GM18517 (cell line): ENCODE data around the gene COG5.

Experiments
- ATAC-seq: cut with Tn5 transposase; IDR thresholded peaks from one replicate; pipeline ENCODE4 v1.9.1; 2021; ENCODE audit warnings: mild to moderate bottlenecking, moderate library complexity; ENCODE audit not compliant: unreplicated experiment

Gene COG5

DNA sequence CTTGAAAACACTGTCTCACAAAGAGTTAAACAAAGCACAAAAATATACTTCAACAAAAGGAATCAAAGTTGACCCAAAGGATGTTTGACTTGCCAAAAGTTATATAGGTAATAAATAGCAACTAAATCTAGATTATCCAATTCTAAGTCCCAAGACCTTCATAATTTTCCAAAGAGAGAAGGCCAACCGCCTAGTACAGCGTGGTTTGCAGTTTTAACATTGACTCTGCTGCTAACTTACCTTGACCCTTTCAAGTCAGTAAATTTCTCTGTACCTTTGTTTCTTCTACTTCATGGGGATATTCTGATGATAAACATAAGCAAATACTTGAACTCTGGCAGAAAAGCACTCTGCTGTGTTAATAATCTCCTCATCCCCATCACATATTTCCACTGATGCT is 95.7 kb downstream of the COG5 start:
- no peak for ATAC-seq

DNA sequence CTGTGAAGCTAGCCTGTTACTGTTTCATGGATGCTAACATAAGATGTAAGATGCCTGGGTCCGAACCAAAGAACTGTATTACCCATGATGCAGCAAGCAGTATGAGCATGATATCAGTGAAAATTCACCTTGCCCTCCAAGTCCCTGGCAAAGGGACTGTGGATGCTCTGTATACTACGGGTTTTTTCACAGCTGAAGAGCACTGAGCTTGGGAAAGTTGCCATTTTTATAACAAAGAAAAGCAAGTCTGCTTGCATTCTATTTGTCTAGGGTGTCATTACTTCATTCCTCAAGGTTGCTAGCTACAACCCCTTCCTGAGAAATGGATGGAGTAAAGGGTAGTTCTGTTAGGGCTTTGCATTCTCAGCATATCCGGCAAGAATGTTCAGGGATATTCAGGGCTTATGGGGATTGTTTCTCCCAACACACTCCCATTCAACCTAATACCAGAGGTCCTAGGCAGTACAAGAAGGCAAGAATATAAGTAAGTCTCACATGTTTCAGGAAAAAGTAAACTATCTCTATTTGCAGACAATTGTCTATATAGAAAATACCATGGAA is 99.0 kb downstream of the COG5 start:
- ATAC-seq, result no peak

DNA sequence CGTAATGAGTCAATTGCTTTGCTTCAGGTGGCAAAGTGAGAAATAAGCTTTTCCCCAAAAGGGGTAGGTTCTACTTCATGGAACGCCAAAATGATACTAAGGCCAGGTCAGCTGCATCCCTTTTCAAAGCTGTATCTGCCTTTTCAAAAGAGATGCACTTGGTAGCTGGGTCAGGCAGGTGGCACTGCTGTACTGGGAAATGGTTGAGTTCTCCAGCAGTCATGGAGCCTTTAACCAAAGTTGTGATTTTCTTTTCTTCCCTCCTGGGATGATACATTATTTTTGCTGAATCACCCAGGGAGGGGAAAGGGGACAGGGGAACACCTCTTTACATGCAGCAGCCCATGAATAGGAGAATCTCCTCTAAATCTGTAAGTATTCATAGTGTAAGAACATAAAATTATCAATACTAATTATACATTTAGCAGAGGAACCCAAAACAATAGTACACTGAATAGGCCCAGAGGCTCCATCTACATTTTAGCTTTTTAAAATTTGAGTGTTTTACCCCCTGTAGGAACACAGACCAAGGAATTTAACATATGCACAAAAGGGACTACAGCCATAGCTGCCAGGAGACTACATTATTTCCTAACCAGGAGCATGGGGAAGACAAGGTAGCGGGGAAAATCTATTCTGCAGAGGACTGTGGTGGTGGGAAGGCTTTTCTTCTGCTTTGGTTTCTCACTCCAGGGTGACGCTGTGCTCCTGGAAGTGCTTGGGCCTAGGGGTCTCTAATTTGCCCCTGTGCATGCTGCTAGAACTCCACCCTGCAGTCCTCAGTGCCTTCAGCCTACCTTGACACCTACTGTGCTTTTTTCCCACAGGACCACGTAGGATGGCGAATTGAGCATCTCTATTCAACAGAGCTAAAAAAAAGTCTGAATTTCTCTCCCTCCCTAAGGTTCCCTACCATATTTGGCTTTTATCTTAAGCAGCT is 100.3 kb downstream of the COG5 start:
- ATAC-seq, result no peak

DNA sequence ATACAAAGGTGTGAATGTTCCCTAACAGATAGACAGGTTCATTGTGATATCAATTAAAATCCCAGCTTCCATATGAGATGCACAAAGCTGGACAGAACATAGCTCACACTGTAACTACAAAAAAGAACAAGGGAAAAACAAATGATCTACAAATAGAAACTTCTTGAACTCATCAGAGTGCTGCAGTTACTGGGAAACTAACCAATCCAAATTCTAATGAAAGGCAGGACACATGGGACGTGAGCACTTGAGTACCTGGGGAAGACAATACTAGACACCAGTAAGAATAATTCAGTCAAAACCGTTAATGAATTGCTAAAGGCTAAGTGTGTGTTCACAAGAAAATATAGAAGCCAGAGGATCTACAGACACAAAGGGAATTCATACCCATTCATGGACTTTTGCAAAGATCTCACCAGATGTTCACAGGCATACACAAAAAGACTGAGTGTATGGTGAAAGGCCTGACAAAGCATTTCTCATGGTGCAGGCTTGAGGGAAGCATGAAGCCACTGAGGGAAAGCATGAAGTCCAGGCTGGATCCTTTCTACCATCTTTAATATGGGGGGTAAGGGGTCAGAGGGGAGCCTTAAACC is 101.7 kb downstream of the COG5 start:
- ATAC-seq, result no peak

DNA sequence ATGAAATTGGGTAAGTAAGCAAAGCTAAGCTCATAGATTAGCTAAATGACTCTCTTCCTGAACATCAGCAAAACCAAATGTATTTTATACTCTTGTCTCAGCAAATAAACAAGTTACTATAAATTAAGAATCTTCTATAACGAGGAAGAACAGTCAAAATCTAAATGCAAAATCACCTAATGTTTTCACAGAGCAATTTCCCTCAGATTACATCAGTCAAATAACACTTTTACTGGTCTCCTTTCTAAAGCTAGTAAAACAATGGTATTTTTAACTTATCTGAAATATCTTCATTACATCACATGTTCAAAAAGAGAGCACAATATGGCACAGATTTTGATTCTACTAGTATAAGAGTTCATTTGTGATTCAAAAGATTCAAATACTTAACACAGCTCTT is 110.3 kb downstream of the COG5 start:
- no peak for ATAC-seq

DNA sequence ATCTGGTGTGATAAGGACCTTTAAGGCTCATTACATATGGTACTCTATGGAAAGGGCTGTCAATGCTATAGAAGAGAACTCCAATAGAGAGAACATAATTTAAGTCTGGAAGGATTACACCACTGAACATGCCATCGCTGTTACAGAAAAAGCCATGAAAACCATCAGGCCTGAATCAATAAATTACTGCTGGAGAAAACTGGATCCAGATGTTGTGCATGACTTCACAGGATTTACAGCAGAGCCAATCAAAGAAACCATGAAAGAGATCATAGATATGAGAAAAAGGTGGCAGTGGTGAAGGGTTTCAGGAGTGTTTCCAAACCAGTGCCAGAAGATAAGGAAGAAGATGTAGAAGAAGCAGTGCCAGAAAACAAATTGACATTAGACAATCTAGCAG is 112.8 kb downstream of the COG5 start:
- no peak for ATAC-seq

DNA sequence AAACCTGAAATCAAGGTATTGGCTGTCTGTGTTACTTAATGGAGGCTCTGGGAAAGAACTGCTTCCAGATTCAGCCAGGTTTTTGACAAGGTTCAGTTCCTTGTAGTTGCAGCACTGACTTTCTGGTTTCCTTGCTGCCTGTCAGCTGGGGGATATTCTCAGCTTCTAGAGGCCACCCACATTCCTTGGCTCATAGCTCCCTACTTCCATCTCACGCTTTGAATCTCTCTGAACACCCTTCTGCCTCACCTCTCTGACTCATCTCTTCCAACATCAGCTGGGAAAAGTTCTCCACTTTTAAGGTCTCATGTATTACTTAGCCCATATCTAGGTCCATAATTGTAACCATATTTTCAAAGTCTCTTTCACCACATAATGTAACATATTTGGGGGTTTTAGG is 116.7 kb downstream of the COG5 start:
- no peak for ATAC-seq

DNA sequence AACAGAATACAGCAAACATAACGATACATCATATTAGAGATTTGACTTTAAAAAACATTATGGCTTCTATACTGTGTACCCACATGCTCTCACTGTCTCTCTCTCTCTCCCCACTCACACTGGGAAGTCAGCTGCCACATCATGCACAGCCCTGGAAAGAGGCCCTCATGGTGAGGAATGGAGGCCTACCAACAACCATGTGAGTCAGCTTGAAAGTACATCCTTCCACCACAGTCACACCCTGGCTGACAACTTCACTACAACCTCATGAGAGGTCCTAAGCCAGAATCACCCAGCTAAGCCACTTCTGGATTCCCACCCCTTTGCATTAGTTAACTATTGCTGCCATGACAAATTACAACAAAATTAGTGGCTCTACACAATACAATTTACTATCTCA is 117.2 kb downstream of the COG5 start:
- ATAC-seq, result no peak

DNA sequence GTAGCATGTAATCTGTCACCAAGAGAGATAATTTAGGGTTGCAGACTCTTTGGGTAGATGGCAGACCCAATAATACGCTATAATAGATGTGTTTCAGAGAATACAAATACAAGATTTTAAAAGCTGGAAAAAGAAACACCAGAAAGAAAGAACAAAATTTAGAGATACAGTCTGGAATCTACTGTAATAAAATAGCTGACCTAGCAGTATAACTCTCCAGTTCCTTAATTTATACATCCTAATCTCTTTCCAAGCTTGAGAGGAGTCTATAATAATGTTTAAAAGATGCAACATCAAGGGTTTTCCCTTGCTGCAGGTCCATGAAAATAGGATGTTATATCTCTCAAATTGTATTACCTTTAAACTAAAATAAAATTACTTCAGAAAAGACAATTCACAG is 121.0 kb downstream of the COG5 start:
- ATAC-seq, result no peak

DNA sequence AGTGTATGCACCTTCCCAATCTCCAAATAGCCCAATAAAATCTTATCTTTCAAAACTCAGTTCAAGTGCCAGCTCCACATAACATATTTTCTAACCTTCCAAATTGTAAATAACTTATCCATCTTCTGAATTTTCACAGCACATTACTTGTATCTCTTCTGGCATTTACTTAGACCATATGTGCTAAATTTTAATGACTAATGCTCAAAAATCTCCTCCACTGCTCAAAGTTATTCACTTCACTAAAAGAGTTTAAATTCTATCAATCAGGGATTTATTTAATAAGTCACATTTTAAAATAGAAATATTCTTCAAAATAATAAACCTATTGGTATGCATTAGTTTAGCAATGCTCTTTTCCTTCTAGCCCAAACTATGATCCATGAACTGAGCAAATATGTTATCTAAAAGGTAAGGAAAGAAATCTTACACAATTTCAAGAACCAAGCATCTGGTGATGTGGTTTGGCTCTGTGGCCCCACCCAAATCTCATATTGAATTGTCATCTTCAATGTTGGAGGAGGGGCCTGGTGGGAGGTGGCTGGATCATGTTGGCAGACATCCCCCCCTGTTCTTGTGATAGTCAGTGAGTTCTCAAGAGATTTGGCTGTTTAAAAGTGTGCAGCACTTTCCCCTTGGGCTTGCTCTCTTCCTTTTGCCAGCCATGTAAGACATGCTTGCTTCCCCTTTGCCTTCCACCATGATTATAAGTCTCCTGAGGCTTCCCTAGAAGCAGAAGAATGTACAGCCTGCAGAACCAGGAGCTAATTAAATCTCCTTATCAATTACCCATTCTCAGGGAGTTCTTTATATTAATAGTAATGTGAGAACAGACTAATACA is 121.9 kb downstream of the COG5 start:
- no peak for ATAC-seq

DNA sequence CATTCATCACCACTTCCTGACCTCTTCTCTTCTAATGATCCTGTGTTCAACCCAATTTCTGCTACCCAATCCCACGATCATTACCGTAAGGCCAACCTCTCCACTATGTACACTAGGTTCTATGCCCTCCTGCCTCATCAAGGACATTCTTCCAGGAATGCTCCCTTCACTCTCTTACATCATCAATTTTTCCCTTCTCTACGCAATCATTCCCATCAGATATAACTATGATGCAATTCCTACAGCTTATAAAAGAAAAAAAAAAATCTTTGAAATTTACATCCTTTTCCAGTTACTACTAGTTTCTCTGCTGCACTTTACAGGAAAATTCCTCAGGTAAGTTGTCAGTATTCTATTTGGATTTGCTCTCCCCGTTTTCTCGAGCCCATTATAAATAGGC is 124.7 kb downstream of the COG5 start:
- no peak for ATAC-seq

DNA sequence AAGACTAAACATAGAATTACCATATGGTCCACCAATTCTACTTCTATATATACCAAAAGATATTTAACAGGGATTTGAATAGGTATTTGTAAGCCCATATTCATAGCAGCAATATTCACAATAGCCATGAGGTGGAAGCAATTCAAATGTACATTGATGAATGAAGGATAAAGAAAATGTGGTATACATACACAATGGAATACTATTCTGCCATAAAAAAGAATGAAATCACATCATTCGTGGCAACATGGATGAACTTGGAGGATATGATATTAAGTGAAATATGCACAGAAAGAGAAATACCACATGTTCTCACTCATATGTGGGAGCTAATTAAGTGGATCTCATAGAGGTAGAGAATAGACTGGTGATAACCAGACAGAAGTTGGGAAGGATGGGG is 128.0 kb downstream of the COG5 start:
- ATAC-seq, result no peak

DNA sequence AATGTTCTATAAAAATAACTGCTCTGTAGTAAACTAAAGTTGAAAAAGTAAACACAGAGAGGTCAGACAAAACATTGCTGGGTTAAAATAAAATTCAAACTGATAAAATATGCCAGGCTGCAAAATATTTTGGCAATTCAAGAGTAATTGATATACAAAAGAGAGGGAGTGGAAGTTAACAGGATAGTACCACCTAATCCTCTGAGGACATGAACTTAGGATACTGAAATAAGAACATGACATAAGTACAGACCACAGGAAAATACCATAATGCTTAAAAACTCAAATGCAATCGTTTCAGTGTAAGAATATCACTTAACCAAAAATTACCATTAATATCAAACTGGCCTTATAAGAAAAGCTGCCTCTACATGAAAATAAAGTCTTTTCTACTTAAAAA is 131.5 kb downstream of the COG5 start:
- ATAC-seq, result no peak

DNA sequence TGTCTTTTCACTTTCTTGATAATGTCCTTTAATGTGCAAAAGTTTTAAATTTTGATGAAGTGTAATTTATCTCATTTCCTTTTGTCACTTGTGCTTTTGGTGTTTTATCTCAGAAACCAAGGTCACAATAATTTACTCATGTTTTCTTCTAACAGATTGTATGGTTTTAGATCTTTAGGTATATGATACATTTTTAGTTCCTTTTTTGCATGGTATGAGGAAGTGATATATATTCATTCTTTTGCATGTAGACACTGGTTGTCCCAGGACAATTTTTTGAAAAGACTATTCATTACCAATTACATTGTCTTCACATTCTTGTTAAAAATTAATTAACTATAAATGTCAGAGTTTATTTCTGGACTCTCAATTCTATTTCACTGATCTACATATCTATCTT is 133.7 kb downstream of the COG5 start:
- ATAC-seq, result no peak

DNA sequence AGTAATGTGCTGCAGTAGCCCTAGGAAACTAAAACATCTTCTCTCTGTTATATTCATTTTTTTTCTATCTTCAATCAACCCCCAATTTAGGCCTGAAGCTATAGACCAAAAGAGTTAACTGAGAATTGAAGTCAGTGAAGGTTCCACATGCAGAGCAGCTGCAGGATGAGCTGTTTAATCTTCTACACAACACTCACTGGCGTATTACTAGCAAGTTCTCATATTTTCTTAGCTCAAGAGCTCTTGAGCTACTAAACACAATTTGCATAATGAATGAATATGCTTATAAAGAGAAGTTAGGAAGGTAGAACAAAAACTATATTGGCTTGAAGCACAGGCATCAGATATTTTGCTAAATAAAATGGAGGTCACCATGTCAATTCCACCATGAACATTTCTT is 135.1 kb downstream of the COG5 start:
- no peak for ATAC-seq

DNA sequence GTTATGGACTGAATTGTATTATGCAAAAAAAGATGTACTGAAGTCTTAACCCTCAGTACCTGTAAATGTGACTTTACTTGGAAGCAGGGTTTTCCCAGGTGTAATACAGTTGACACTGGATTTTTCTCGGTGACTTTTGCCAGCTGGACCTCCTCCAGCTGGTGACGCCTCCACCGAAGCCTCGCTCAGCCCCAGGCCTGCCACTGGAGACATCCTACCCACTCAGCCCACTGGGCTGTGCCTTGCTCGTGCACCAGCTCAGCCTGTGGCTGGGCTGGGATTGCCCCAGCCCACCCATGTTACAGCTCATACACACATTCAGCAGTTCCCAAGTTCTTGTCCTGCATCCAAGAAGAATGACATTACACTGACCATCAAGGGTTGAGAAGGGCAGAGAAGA is 136.3 kb downstream of the COG5 start:
- ATAC-seq, result no peak

DNA sequence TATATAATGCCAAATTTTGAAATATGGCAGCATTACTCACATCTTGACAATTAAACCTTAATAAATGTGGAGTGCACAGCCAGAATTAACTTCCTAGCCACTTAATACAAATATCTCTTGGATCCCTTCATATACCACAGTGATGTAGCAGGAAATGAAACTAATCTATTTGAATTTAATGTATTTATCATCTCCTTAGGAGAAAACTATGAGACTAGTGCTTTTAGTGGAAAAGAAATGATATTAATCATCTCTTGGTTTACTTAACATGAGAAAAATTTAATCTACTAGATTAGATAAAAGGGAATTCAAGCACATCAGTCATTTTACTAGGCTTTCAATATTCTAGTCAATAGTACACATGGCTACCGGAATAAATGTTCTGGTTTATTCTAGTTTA is 149.5 kb downstream of the COG5 start:
- ATAC-seq, result no peak

DNA sequence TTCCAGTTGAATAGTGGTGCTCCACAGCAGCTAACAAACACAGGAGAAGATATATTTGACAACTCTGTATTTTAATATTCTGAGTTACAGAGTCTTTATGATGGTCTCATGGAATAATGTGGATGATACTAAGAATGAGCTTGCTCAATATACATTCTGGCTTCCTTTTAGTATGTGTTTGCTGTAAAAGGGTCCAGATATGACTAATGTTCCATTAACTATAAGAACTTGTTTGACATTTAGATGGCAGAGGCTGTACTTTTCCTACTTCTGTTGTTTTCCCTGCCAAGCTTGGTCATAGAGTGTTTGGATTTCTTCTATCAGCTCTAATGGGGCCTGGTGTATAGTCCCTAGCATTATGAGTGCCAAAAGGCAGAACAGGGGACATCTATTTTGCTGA is 155.4 kb downstream of the COG5 start:
- no peak for ATAC-seq

DNA sequence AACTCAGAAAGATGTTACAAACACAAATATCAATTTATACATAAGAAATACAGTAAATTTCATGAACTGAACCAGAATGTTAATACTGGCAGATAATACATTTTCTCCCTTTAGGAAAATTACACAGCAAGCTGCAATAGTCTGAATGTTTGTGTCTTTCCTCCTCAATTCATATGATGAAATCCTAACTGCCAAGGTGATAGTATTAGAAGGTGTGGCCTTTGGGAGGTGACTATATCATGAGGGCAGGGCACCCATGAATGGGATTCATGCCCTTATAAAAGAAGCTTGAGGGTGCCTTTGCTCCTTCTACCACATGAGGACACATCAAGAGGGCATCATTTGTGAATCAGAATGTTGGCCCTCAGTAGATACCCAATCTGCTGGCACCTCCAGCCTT is 158.2 kb downstream of the COG5 start:
- no peak for ATAC-seq

DNA sequence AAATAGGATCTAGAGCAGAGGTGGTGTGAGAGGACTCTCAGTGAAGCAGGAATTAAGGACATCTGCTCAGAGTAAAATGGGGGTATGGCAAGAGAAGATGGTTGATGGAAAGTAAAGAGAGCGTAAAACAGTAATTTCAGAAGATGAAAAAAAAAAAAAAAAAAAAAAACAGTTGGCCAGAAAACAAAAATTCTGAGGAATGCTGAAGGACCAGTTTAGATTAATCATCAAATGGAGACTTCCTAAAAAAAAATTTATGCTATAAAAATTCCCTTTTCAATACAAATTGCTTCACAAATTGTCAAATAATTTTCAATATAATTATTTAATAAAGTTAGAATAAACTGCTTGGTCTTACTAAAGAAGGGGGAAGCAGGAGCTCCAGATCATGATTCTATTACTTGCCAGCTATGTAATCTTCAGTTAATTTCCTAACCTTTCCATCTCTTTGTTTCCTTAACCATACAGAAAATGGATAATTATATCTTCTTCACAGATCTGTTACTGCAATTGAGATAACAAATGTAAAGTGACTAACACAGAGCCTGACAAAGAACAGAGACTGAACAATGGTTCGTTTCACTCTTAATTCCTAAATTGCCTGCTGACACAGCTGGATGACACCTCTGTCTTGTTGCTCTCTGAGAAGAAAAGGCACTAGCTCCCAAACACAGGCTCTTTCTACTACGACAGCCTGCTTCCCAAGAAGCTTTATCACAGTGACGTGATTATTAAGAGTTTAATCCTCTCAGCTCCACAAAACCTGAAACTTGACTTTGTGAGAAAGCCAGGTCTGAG is 158.8 kb downstream of the COG5 start:
- ATAC-seq, result no peak

DNA sequence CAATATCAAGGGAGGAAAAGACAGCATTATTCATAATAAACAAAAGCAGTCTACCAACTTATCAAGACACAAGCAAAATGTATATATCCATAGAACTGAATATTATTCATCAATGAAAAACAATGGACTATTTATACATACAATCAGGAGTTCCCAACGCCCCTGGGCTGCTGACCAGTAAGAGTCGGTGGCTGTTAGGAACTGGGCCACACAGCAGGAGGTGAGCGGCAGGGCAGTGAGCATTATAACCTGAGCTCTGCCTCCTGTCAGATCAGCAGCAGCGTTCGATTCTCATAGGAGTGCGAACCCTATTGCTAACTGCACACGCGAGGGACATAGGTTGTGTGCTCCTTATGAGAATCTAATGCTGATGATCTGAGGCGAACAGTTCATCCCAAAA is 165.6 kb downstream of the COG5 start:
- ATAC-seq, result no peak
